ENCODE results near the gene DYSF.

GRCh38 chr2:71556692-71557250 lies 103.4 kb downstream of the DYSF start:
- TF ChIP-seq, protein P1, sequence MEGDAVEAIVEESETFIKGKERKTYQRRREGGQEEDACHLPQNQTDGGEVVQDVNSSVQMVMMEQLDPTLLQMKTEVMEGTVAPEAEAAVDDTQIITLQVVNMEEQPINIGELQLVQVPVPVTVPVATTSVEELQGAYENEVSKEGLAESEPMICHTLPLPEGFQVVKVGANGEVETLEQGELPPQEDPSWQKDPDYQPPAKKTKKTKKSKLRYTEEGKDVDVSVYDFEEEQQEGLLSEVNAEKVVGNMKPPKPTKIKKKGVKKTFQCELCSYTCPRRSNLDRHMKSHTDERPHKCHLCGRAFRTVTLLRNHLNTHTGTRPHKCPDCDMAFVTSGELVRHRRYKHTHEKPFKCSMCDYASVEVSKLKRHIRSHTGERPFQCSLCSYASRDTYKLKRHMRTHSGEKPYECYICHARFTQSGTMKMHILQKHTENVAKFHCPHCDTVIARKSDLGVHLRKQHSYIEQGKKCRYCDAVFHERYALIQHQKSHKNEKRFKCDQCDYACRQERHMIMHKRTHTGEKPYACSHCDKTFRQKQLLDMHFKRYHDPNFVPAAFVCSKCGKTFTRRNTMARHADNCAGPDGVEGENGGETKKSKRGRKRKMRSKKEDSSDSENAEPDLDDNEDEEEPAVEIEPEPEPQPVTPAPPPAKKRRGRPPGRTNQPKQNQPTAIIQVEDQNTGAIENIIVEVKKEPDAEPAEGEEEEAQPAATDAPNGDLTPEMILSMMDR (IDR thresholded peaks at IDR 0.05), result no peak
- TF ChIP-seq POLR2AphosphoS5 (IDR thresholded peaks at IDR 0.05; ENCODE audit: low read depth, low read length), result no peak
- TF ChIP-seq, protein P2, sequence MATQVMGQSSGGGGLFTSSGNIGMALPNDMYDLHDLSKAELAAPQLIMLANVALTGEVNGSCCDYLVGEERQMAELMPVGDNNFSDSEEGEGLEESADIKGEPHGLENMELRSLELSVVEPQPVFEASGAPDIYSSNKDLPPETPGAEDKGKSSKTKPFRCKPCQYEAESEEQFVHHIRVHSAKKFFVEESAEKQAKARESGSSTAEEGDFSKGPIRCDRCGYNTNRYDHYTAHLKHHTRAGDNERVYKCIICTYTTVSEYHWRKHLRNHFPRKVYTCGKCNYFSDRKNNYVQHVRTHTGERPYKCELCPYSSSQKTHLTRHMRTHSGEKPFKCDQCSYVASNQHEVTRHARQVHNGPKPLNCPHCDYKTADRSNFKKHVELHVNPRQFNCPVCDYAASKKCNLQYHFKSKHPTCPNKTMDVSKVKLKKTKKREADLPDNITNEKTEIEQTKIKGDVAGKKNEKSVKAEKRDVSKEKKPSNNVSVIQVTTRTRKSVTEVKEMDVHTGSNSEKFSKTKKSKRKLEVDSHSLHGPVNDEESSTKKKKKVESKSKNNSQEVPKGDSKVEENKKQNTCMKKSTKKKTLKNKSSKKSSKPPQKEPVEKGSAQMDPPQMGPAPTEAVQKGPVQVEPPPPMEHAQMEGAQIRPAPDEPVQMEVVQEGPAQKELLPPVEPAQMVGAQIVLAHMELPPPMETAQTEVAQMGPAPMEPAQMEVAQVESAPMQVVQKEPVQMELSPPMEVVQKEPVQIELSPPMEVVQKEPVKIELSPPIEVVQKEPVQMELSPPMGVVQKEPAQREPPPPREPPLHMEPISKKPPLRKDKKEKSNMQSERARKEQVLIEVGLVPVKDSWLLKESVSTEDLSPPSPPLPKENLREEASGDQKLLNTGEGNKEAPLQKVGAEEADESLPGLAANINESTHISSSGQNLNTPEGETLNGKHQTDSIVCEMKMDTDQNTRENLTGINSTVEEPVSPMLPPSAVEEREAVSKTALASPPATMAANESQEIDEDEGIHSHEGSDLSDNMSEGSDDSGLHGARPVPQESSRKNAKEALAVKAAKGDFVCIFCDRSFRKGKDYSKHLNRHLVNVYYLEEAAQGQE (IDR thresholded peaks at IDR 0.05; ENCODE audit: insufficient read depth in 1 of 2, low read depth in 2 of 2, low read length in 1 of 2), result no peak
- TF ChIP-seq SIN3A (IDR thresholded peaks at IDR 0.05; ENCODE audit: borderline replicate concordance, insufficient read depth, low read depth, low read length), result no peak
